ENCODE data around the gene HSPA6.
"Not testable (repeated sequence)": the region's sequence is repeated elsewhere in the genome, so short reads cannot be mapped to it uniquely, and the experiment has no call there.

HSPA6 gene

GRCh38 chr1:161554815-161555417 lies 30.6 kb downstream of the HSPA6 start:
- H3K23ac ChIP-seq (ENCODE audit: low read depth, low read length, poor library complexity); H3K4me1 ChIP-seq (ENCODE audit: control insufficient read depth in 2 of 2, insufficient read depth in 1 of 2, low read depth in 1 of 2, low read length in 2 of 2); H2BK12ac ChIP-seq (ENCODE audit: low read length); H3K14ac ChIP-seq (ENCODE audit: low read length); H2BK15ac ChIP-seq (ENCODE audit: low read length); H3K4me3 ChIP-seq (ENCODE audit: low read length in 2 of 2); H2AFZ ChIP-seq (ENCODE audit: low read length); H4K8ac ChIP-seq (ENCODE audit: low read depth, low read length); H3K79me1 ChIP-seq (ENCODE audit: low read depth, low read length); DNase-seq (ENCODE audit: low spot score); H3K9ac ChIP-seq (ENCODE audit: low read depth, low read length, poor library complexity); H3K9me3 ChIP-seq (replicated peaks in 1 of 2; ENCODE audit: control insufficient read depth in 2 of 2, insufficient read depth in 1 of 2, low read depth in 1 of 2, low read length in 2 of 2); H2BK5ac ChIP-seq (ENCODE audit: low read length); H2BK120ac ChIP-seq (ENCODE audit: low read depth, low read length); H3K36me3 ChIP-seq (replicated peaks in 1 of 2; ENCODE audit: control insufficient read depth in 2 of 2, insufficient read depth in 2 of 2, low read length in 2 of 2); H3K18ac ChIP-seq (ENCODE audit: low read length); H2AK5ac ChIP-seq (ENCODE audit: low read depth, low read length); H3K27ac ChIP-seq (replicated peaks; ENCODE audit: low read length); H3K4me2 ChIP-seq (ENCODE audit: insufficient read depth, low read length, poor library complexity, severe bottlenecking); H4K91ac ChIP-seq (ENCODE audit: low read depth, low read length, poor library complexity); H3K4ac ChIP-seq (ENCODE audit: low read length); H3K27me3 ChIP-seq (ENCODE audit: control insufficient read depth in 3 of 3, insufficient read depth in 3 of 3, low read depth in 1 of 3, low read length in 3 of 3): not testable (repeated sequence)
- no CpG with 5 or more reads among the region's 1 CpG for WGBS, 2 donors (ENCODE audit: extremely low coverage in 2 of 2, insufficient read length in 2 of 2, insufficient replicate concordance in 1 of 2)

GRCh38 chr1:161556143-161556542 lies 31.8 kb downstream of the HSPA6 start:
- H3K27me3 ChIP-seq (ENCODE audit: control insufficient read depth in 3 of 3, insufficient read depth in 3 of 3, low read depth in 1 of 3, low read length in 3 of 3); H4K8ac ChIP-seq (ENCODE audit: low read depth, low read length); H2BK5ac ChIP-seq (ENCODE audit: low read length); DNase-seq (ENCODE audit: low spot score); H2AFZ ChIP-seq (ENCODE audit: low read length); H3K23ac ChIP-seq (ENCODE audit: low read depth, low read length, poor library complexity); H2BK120ac ChIP-seq (ENCODE audit: low read depth, low read length); H3K4ac ChIP-seq (ENCODE audit: low read length); H3K27ac ChIP-seq (replicated peaks; ENCODE audit: low read length); H3K9ac ChIP-seq (ENCODE audit: low read depth, low read length, poor library complexity); H2BK15ac ChIP-seq (ENCODE audit: low read length); H4K91ac ChIP-seq (ENCODE audit: low read depth, low read length, poor library complexity); H2AK5ac ChIP-seq (ENCODE audit: low read depth, low read length); H3K4me3 ChIP-seq (ENCODE audit: low read length in 2 of 2); H3K4me2 ChIP-seq (ENCODE audit: insufficient read depth, low read length, poor library complexity, severe bottlenecking); H3K14ac ChIP-seq (ENCODE audit: low read length); H2BK12ac ChIP-seq (ENCODE audit: low read length); H3K4me1 ChIP-seq (ENCODE audit: control insufficient read depth in 2 of 2, insufficient read depth in 1 of 2, low read depth in 1 of 2, low read length in 2 of 2); H3K9me3 ChIP-seq (replicated peaks in 1 of 2; ENCODE audit: control insufficient read depth in 2 of 2, insufficient read depth in 1 of 2, low read depth in 1 of 2, low read length in 2 of 2); H3K36me3 ChIP-seq (replicated peaks in 1 of 2; ENCODE audit: control insufficient read depth in 2 of 2, insufficient read depth in 2 of 2, low read length in 2 of 2); H3K18ac ChIP-seq (ENCODE audit: low read length); H3K79me1 ChIP-seq (ENCODE audit: low read depth, low read length): not testable (repeated sequence)
- no CpG with 5 or more reads among the region's 3 CpGs for WGBS, 2 donors (ENCODE audit: extremely low coverage in 2 of 2, insufficient read length in 2 of 2, insufficient replicate concordance in 1 of 2)

- H2BK5ac ChIP-seq (ENCODE audit: low read length); H3K4me2 ChIP-seq (ENCODE audit: insufficient read depth, low read length, poor library complexity, severe bottlenecking); H3K27me3 ChIP-seq (ENCODE audit: control insufficient read depth in 3 of 3, insufficient read depth in 3 of 3, low read depth in 1 of 3, low read length in 3 of 3); H2AFZ ChIP-seq (ENCODE audit: low read length); H2BK120ac ChIP-seq (ENCODE audit: low read depth, low read length); H3K18ac ChIP-seq (ENCODE audit: low read length); H2BK15ac ChIP-seq (ENCODE audit: low read length); DNase-seq (ENCODE audit: low spot score); H3K9ac ChIP-seq (ENCODE audit: low read depth, low read length, poor library complexity); H3K79me1 ChIP-seq (ENCODE audit: low read depth, low read length); H3K36me3 ChIP-seq (replicated peaks in 1 of 2; ENCODE audit: control insufficient read depth in 2 of 2, insufficient read depth in 2 of 2, low read length in 2 of 2); H3K4me1 ChIP-seq (ENCODE audit: control insufficient read depth in 2 of 2, insufficient read depth in 1 of 2, low read depth in 1 of 2, low read length in 2 of 2); H2AK5ac ChIP-seq (ENCODE audit: low read depth, low read length); H2BK12ac ChIP-seq (ENCODE audit: low read length); H4K91ac ChIP-seq (ENCODE audit: low read depth, low read length, poor library complexity); H3K4ac ChIP-seq (ENCODE audit: low read length); H3K14ac ChIP-seq (ENCODE audit: low read length); H3K4me3 ChIP-seq (ENCODE audit: low read length in 2 of 2); H3K9me3 ChIP-seq (replicated peaks in 1 of 2; ENCODE audit: control insufficient read depth in 2 of 2, insufficient read depth in 1 of 2, low read depth in 1 of 2, low read length in 2 of 2); H3K23ac ChIP-seq (ENCODE audit: low read depth, low read length, poor library complexity); H3K27ac ChIP-seq (replicated peaks; ENCODE audit: low read length); H4K8ac ChIP-seq (ENCODE audit: low read depth, low read length): not testable (repeated sequence)
- no CpG with 5 or more reads among the region's 2 CpGs for WGBS, 2 donors (ENCODE audit: extremely low coverage in 2 of 2, insufficient read length in 2 of 2, insufficient replicate concordance in 1 of 2)
Measured at GRCh38 chr1:161556990-161557389, 32.6 kb downstream of the HSPA6 start.

- not testable (repeated sequence) for H3K4me3 ChIP-seq (ENCODE audit: low read length in 2 of 2); H3K9ac ChIP-seq (ENCODE audit: low read depth, low read length, poor library complexity); H2BK120ac ChIP-seq (ENCODE audit: low read depth, low read length); H4K8ac ChIP-seq (ENCODE audit: low read depth, low read length); H3K4ac ChIP-seq (ENCODE audit: low read length); H3K9me3 ChIP-seq (replicated peaks in 1 of 2; ENCODE audit: control insufficient read depth in 2 of 2, insufficient read depth in 1 of 2, low read depth in 1 of 2, low read length in 2 of 2); H3K27me3 ChIP-seq (ENCODE audit: control insufficient read depth in 3 of 3, insufficient read depth in 3 of 3, low read depth in 1 of 3, low read length in 3 of 3); H3K27ac ChIP-seq (replicated peaks; ENCODE audit: low read length); H3K79me1 ChIP-seq (ENCODE audit: low read depth, low read length); H4K91ac ChIP-seq (ENCODE audit: low read depth, low read length, poor library complexity); H2BK15ac ChIP-seq (ENCODE audit: low read length); H2AK5ac ChIP-seq (ENCODE audit: low read depth, low read length); H3K36me3 ChIP-seq (replicated peaks in 1 of 2; ENCODE audit: control insufficient read depth in 2 of 2, insufficient read depth in 2 of 2, low read length in 2 of 2); H3K23ac ChIP-seq (ENCODE audit: low read depth, low read length, poor library complexity); H3K14ac ChIP-seq (ENCODE audit: low read length); H2BK12ac ChIP-seq (ENCODE audit: low read length); H3K4me2 ChIP-seq (ENCODE audit: insufficient read depth, low read length, poor library complexity, severe bottlenecking); DNase-seq (ENCODE audit: low spot score); H3K18ac ChIP-seq (ENCODE audit: low read length); H3K4me1 ChIP-seq (ENCODE audit: control insufficient read depth in 2 of 2, insufficient read depth in 1 of 2, low read depth in 1 of 2, low read length in 2 of 2); H2BK5ac ChIP-seq (ENCODE audit: low read length); H2AFZ ChIP-seq (ENCODE audit: low read length)
- WGBS, 2 donors (ENCODE audit: extremely low coverage in 2 of 2, insufficient read length in 2 of 2, insufficient replicate concordance in 1 of 2) = no CpG with 5 or more reads among the region's 6 CpGs
Measured at GRCh38 chr1:161557506-161558450, 33.4 kb downstream of the HSPA6 start.
